NCI-H2196 (cell line): ENCODE data around the gene TMEM272.

Source experiments
- DNase-seq: peaks from one replicate; lab custom pipeline; 2025; ENCODE audit not compliant: unreplicated experiment; lab: John Stamatoyannopoulos, UW

Gene TMEM272

GRCh38 chr13:51856027-51856736 is 11.2 kb upstream of the TMEM272 start:
- DNase-seq, result no peak

- no peak for DNase-seq
Measured at GRCh38 chr13:51849145-51850101, 4.4 kb upstream of the TMEM272 start.

GRCh38 chr13:51848674-51849073 is 3.7 kb upstream of the TMEM272 start:
- DNase-seq, result no peak

GRCh38 chr13:51846756-51847155 is 1.8 kb upstream of the TMEM272 start:
- no peak for DNase-seq

- no peak for DNase-seq
Measured at GRCh38 chr13:51845574-51846318, 769 bp upstream of the TMEM272 start.

- DNase-seq, result no peak
Measured at GRCh38 chr13:51843529-51843928, 1.4 kb downstream of the TMEM272 start.

GRCh38 chr13:51841732-51842131 is 3.2 kb downstream of the TMEM272 start:
- no peak for DNase-seq

- no peak for DNase-seq
Measured at GRCh38 chr13:51840917-51841316, 4.1 kb downstream of the TMEM272 start.

GRCh38 chr13:51839711-51840540 is 5.1 kb downstream of the TMEM272 start:
- DNase-seq, result no peak

GRCh38 chr13:51838240-51838846 is 6.6 kb downstream of the TMEM272 start:
- no peak for DNase-seq

- no peak for DNase-seq
Measured at GRCh38 chr13:51837016-51837415, 8.0 kb downstream of the TMEM272 start.

- DNase-seq, result no peak
Measured at GRCh38 chr13:51834581-51835171, 10.3 kb downstream of the TMEM272 start.

- DNase-seq, result no peak
Measured at GRCh38 chr13:51833980-51834379, 11.0 kb downstream of the TMEM272 start.

- DNase-seq, result no peak
Measured at GRCh38 chr13:51832471-51833152, 12.4 kb downstream of the TMEM272 start.

GRCh38 chr13:51831519-51831918 is 13.5 kb downstream of the TMEM272 start:
- DNase-seq, result no peak

GRCh38 chr13:51829568-51829899 is 15.4 kb downstream of the TMEM272 start:
- DNase-seq, result no peak

GRCh38 chr13:51828730-51829567 is 16.0 kb downstream of the TMEM272 start:
- DNase-seq, result no peak

- DNase-seq, result no peak
Measured at GRCh38 chr13:51827254-51827653, 17.7 kb downstream of the TMEM272 start.
